OCI-LY1 (cell line): ENCODE measurements around the gene SLC35F3.

Experiments used
- EZH2 ChIP-seq: fragments of 200-600 bp; sonication (generic), shearing (Covaris generic); IDR thresholded peaks from 2 replicates; pipeline ENCODE4 v1.8.0; 2017; ENCODE audit warnings: borderline replicate concordance, mixed run types, mild to moderate bottlenecking, antibody characterized with exemption, low read length, moderate library complexity, mixed read lengths
- TF ChIP-seq, protein P1 (sequence below): fragments of 200-600 bp; sonication (generic), shearing (Covaris generic); IDR thresholded peaks from 2 replicates; pipeline ENCODE4 v1.5.1; 2017; ENCODE audit warnings: mild to moderate bottlenecking, antibody characterized with exemption, low read length, moderate library complexity, mixed read lengths

DNA sequence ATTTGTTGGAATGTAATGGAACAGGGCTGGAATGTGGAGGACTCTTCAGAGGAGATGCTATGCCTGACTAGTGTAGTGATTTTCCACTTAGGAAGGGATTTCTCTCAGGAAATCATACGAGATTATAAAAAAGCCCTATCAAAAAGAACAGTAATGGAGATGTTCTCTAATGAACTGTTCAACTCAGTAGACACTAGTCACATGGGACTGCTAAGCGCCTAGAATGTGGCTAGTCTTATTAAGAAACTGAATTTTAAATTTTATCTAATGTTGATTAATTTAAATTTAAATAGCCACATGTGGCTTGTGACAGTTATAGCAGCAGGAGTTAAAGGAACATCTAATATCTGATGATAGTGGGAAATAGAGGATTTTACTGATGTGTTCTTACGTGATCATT lies 94.0 kb downstream of the SLC35F3 start:
- TF ChIP-seq, protein P1, sequence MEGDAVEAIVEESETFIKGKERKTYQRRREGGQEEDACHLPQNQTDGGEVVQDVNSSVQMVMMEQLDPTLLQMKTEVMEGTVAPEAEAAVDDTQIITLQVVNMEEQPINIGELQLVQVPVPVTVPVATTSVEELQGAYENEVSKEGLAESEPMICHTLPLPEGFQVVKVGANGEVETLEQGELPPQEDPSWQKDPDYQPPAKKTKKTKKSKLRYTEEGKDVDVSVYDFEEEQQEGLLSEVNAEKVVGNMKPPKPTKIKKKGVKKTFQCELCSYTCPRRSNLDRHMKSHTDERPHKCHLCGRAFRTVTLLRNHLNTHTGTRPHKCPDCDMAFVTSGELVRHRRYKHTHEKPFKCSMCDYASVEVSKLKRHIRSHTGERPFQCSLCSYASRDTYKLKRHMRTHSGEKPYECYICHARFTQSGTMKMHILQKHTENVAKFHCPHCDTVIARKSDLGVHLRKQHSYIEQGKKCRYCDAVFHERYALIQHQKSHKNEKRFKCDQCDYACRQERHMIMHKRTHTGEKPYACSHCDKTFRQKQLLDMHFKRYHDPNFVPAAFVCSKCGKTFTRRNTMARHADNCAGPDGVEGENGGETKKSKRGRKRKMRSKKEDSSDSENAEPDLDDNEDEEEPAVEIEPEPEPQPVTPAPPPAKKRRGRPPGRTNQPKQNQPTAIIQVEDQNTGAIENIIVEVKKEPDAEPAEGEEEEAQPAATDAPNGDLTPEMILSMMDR: no peak
- TF ChIP-seq EZH2: no peak
